Suprapubic skin (tissue), 4 donors: Measurements from ENCODE around the gene INPP5F. TPM values are rescaled to one million over a fixed set of nuclear protein-coding genes. Genes with fewer than 3 reads are reported as not detected.

Experiments
- DNase-seq, 2 donors: peaks; one replicate each; pipeline ENCODE4 v3.0.0-alpha.2; 2019; ENCODE audit warnings: low spot score in 2 of 2
- H3K27ac ChIP-seq: fragments of 200-600 bp; sonication (generic); one replicate; pipeline ENCODE4 v1.5.1; 2019
- H3K27me3 ChIP-seq: fragments of 200-600 bp; sonication (generic); one replicate; pipeline ENCODE4 v1.5.1; 2019
- H3K36me3 ChIP-seq: fragments of 200-600 bp; sonication (generic); one replicate; pipeline ENCODE4 v1.5.1; 2019
- H3K4me1 ChIP-seq: fragments of 200-600 bp; sonication (generic); one replicate; pipeline ENCODE4 v1.5.1; 2019
- H3K4me3 ChIP-seq: fragments of 200-600 bp; sonication (generic); one replicate; pipeline ENCODE4 v1.5.1; 2019; ENCODE audit warnings: mild to moderate bottlenecking
- H3K9me3 ChIP-seq: fragments of 200-600 bp; sonication (generic); one replicate; pipeline ENCODE4 v1.5.1; 2019
- CTCF ChIP-seq, 2 donors: fragments of 200-600 bp in 1 of 2; fragments of 450-650 bp in 1 of 2; sonication (generic) in 1 of 2; IDR thresholded peaks; one replicate each; pipeline ENCODE4 v1.5.1; 2016 to 2019; ENCODE audit warnings: antibody characterized with exemption in 2 of 2, mild to moderate bottlenecking in 1 of 2, moderate library complexity in 1 of 2
- EP300 ChIP-seq: sonication (generic); formaldehyde crosslinking; IDR thresholded peaks from one replicate; pipeline ENCODE4 v1.6.1; 2017; ENCODE audit warnings: antibody characterized with exemption
- POLR2A ChIP-seq, 2 donors: fragments of 450-650 bp; IDR thresholded peaks; one replicate each; pipeline ENCODE4 v1.6.1; 2017; ENCODE audit warnings: antibody characterized with exemption in 2 of 2, mild to moderate bottlenecking in 2 of 2, moderate library complexity in 2 of 2
- POLR2AphosphoS5 ChIP-seq, 3 donors: sonication (generic); formaldehyde crosslinking; IDR thresholded peaks; one replicate each; pipeline ENCODE4 v1.6.1; 2017; ENCODE audit warnings: antibody characterized with exemption in 3 of 3
- WGBS: methylation state at CpG from one replicate; pipeline ENCODE4 v1.1.5; 2018; 5-methylcytosine and 5-hydroxymethylcytosine counted together
- total RNA-seq, 4 donors: library from RNA; depleted of rRNA; stranded (reverse); fragments of >200 nt; gene quantifications; one replicate each; pipeline ENCODE4 v1.1.0, GENCODE V29; 2016

The INPP5F gene
- total RNA-seq, 4 donors from 2014 or later: 16.1 to 38.6 (median 19.3) TPM

GRCh38 chr10:119728172-119728800 lies 2.4 kb downstream of the INPP5F start:
- Histone ChIP-seq H3K27me3 (no peaks in the 10 kb centered on the region), H3K36me3 (no peaks in the 10 kb centered on the region), H3K9me3 (no peaks in the 10 kb centered on the region), H3K4me3 (no peak overlapping the region), H3K27ac (peak overlapping the region; percentile 13), H3K4me1 (peaks cover 47% of the 10 kb centered on the region)
- WGBS: 72% methylated on average over 3 of the region's 3 CpGs
- no peak for DNase-seq
- TF ChIP-seq POLR2A (IDR thresholded peaks at IDR 0.05) (no peak), POLR2AphosphoS5 (IDR thresholded peaks at IDR 0.05) (no peak), CTCF (IDR thresholded peaks at IDR 0.05) (no peak), EP300 (no peak)

- no peaks in the 10 kb centered on the region for H3K27me3 ChIP-seq
- H3K4me1 ChIP-seq: peaks cover 43% of the 10 kb centered on the region
- H3K36me3 ChIP-seq: no peaks in the 10 kb centered on the region
- no peaks in the 10 kb centered on the region for H3K9me3 ChIP-seq
- H3K4me3 ChIP-seq: no peak overlapping the region
- 46% methylated on average over 1 of the region's 1 CpG for WGBS
- H3K27ac ChIP-seq: no peak overlapping the region
- no peak for TF ChIP-seq CTCF (IDR thresholded peaks at IDR 0.05)
- no peak for TF ChIP-seq POLR2A (IDR thresholded peaks at IDR 0.05)
- TF ChIP-seq EP300: no peak
- no peak for TF ChIP-seq POLR2AphosphoS5 (IDR thresholded peaks at IDR 0.05)
- no peak for DNase-seq
These were observed 8.8 kb downstream of the INPP5F start for GRCh38 chr10:119734396-119735332.

GRCh38 chr10:119735451-119735850 lies 9.6 kb downstream of the INPP5F start:
- no peaks in the 10 kb centered on the region for H3K9me3 ChIP-seq
- no peaks in the 10 kb centered on the region for H3K36me3 ChIP-seq
- no peak overlapping the region for H3K4me3 ChIP-seq
- no peak overlapping the region for H3K27ac ChIP-seq
- H3K27me3 ChIP-seq: no peaks in the 10 kb centered on the region
- TF ChIP-seq CTCF (IDR thresholded peaks at IDR 0.05): no peak
- no peak for TF ChIP-seq EP300
- TF ChIP-seq POLR2A (IDR thresholded peaks at IDR 0.05): no peak
- no peak for TF ChIP-seq POLR2AphosphoS5 (IDR thresholded peaks at IDR 0.05)
- 76% methylated on average over 3 of the region's 3 CpGs for WGBS
- peaks cover 43% of the 10 kb centered on the region for H3K4me1 ChIP-seq
- no peak for DNase-seq

GRCh38 chr10:119736220-119736619 lies 10.4 kb downstream of the INPP5F start:
- Histone ChIP-seq H3K9me3 (no peaks in the 10 kb centered on the region), H3K27me3 (no peaks in the 10 kb centered on the region), H3K36me3 (no peaks in the 10 kb centered on the region), H3K27ac (no peak overlapping the region), H3K4me3 (no peak overlapping the region), H3K4me1 (peaks cover 43% of the 10 kb centered on the region)
- TF ChIP-seq CTCF (IDR thresholded peaks at IDR 0.05): no peak
- no peak for TF ChIP-seq POLR2AphosphoS5 (IDR thresholded peaks at IDR 0.05)
- no peak for TF ChIP-seq EP300
- WGBS: 92% methylated on average over 1 of the region's 1 CpG
- DNase-seq: no peak

- DNase-seq: no peak
- Histone ChIP-seq H3K27ac (peak overlapping the region; percentile 70), H3K9me3 (no peaks in the 10 kb centered on the region), H3K36me3 (no peaks in the 10 kb centered on the region), H3K4me1 (peaks cover 43% of the 10 kb centered on the region), H3K4me3 (no peak overlapping the region), H3K27me3 (no peaks in the 10 kb centered on the region)
- 79% methylated on average over 2 of the region's 2 CpGs for WGBS
- no peak for TF ChIP-seq POLR2AphosphoS5 (IDR thresholded peaks at IDR 0.05)
- TF ChIP-seq EP300: no peak
- no peak for TF ChIP-seq CTCF (IDR thresholded peaks at IDR 0.05)
- TF ChIP-seq POLR2A (IDR thresholded peaks at IDR 0.05): no peak
These were observed 11.3 kb downstream of the INPP5F start for GRCh38 chr10:119737039-119737663.
